Measurements from ENCODE around the gene ST6GALNAC5. TPM values are rescaled to one million over a fixed set of nuclear protein-coding genes. Genes with fewer than 3 reads are reported as not detected.

ST6GALNAC5 gene
- total RNA-seq, 3 donors from 2014 or later: 0.48 to 53.4 (median 15.4) TPM

GRCh38 chr1:76949503-76949902 is 82.2 kb downstream of the ST6GALNAC5 start:
- Histone ChIP-seq H3K4me1 (no peaks in the 10 kb centered on the region), H3K4me3 (no peak overlapping the region), H3K27ac (no peak overlapping the region), H3K27me3 (no peaks in the 10 kb centered on the region), H3K36me3 (no peaks in the 10 kb centered on the region), H3K9me3 (no peaks in the 10 kb centered on the region)
- no peak for TF ChIP-seq CTCF (IDR thresholded peaks at IDR 0.05)
- TF ChIP-seq POLR2AphosphoS5 (IDR thresholded peaks at IDR 0.05): no peak
- no peak for TF ChIP-seq POLR2A (IDR thresholded peaks at IDR 0.05)
- intact Hi-C loops (cut with DNase I; ENCODE audit: low total_unique reads): no loop called here
- no peak for DNase-seq (ENCODE audit: low spot score in 2 of 2)

DNA sequence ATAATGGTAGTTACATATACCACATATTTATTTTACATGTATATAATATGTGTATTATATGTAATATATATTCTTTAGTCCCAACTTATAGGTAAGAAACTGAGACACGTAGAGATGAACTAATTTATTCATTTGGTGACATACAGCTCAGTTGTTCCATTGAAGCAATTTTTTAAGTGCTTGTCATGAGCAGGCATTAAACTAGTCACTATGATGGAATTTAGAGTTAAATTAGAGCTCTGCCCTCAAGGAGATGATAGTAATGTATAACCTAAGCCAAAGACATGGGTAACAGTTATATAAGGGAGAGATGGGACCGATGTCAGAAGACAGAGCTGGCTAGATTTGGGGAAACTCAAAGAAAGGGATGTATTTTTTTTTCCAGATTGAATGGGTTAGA is 83.0 kb downstream of the ST6GALNAC5 start:
- no peaks in the 10 kb centered on the region for H3K4me1 ChIP-seq
- intact Hi-C loops (cut with DNase I; ENCODE audit: low total_unique reads): no loop called here
- H3K9me3 ChIP-seq: no peaks in the 10 kb centered on the region
- no peaks in the 10 kb centered on the region for H3K27me3 ChIP-seq
- no peaks in the 10 kb centered on the region for H3K36me3 ChIP-seq
- H3K4me3 ChIP-seq: no peak overlapping the region
- no peak for TF ChIP-seq POLR2AphosphoS5 (IDR thresholded peaks at IDR 0.05)
- H3K27ac ChIP-seq: no peak overlapping the region
- DNase-seq (ENCODE audit: low spot score in 2 of 2): no peak

DNA sequence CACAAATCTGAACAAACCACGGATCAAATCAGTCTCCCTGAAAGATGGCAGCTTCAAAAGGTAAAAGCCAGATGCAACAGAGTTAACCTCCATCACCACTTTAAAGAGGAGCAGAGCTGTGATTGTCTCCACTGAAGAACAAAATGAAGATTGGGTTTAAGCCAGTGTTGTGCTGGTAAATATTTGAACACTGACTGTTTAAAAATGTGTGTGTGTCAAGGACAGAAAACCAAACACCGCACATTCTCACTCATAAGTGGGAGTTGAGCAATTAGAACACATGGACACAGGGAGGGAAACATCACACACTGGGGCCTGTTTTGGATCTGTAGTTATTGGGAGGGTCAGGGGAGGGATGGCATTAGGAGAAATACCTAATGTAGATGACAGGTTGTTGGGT is 83.9 kb downstream of the ST6GALNAC5 start:
- no peaks in the 10 kb centered on the region for H3K27me3 ChIP-seq
- no peaks in the 10 kb centered on the region for H3K36me3 ChIP-seq
- intact Hi-C loops (cut with DNase I; ENCODE audit: low total_unique reads): no loop called here
- no peak for TF ChIP-seq CTCF (IDR thresholded peaks at IDR 0.05)
- TF ChIP-seq POLR2A (IDR thresholded peaks at IDR 0.05): no peak
- no peak for TF ChIP-seq POLR2AphosphoS5 (IDR thresholded peaks at IDR 0.05)
- H3K27ac ChIP-seq: no peak overlapping the region
- no peak for DNase-seq (ENCODE audit: low spot score in 2 of 2)
- no peaks in the 10 kb centered on the region for H3K4me1 ChIP-seq
- H3K9me3 ChIP-seq: no peaks in the 10 kb centered on the region
- no peak overlapping the region for H3K4me3 ChIP-seq

GRCh38 chr1:76955652-76956051 is 88.4 kb downstream of the ST6GALNAC5 start:
- Histone ChIP-seq H3K4me3 (no peak overlapping the region), H3K27ac (no peak overlapping the region), H3K9me3 (no peaks in the 10 kb centered on the region), H3K36me3 (no peaks in the 10 kb centered on the region), H3K4me1 (no peaks in the 10 kb centered on the region), H3K27me3 (no peaks in the 10 kb centered on the region)
- intact Hi-C loops (cut with DNase I; ENCODE audit: low total_unique reads): no loop called here
- TF ChIP-seq POLR2AphosphoS5 (IDR thresholded peaks at IDR 0.05) (no peak), CTCF (IDR thresholded peaks at IDR 0.05) (no peak), POLR2A (IDR thresholded peaks at IDR 0.05) (no peak)
- no peak for DNase-seq (ENCODE audit: low spot score in 2 of 2)

DNA sequence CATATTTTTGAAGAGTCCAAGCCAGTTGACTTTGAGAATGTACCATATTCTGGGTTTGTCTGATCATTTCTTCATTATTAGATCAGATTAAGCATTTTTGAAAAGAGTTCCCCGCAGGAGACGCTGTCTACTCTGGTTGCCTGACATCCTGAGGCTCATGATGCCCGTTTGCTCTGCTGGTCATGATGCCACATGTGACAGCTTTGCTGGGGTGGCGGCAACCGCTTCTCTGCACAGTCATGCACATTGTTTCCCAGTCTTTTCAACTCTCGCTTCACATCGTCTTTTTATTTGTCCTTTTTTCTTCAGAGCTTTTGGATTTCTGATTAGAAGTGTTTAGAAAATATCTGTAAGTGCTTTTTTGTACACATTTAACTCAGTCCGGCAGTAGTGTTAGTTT is 90.7 kb downstream of the ST6GALNAC5 start:
- intact Hi-C loops (cut with DNase I; ENCODE audit: low total_unique reads): no loop called here
- H3K4me1 ChIP-seq: no peaks in the 10 kb centered on the region
- no peaks in the 10 kb centered on the region for H3K9me3 ChIP-seq
- no peak for DNase-seq (ENCODE audit: low spot score in 2 of 2)
- H3K36me3 ChIP-seq: no peaks in the 10 kb centered on the region
- no peaks in the 10 kb centered on the region for H3K27me3 ChIP-seq
- no peak overlapping the region for H3K27ac ChIP-seq
- TF ChIP-seq CTCF (IDR thresholded peaks at IDR 0.05) (no peak), POLR2AphosphoS5 (IDR thresholded peaks at IDR 0.05) (no peak), POLR2A (IDR thresholded peaks at IDR 0.05) (no peak)
- H3K4me3 ChIP-seq: no peak overlapping the region

GRCh38 chr1:76958828-76959227 is 91.5 kb downstream of the ST6GALNAC5 start:
- no peak overlapping the region for H3K27ac ChIP-seq
- TF ChIP-seq POLR2A (IDR thresholded peaks at IDR 0.05): no peak
- TF ChIP-seq POLR2AphosphoS5 (IDR thresholded peaks at IDR 0.05): no peak
- no peak for TF ChIP-seq CTCF (IDR thresholded peaks at IDR 0.05)
- no peak overlapping the region for H3K4me3 ChIP-seq
- H3K36me3 ChIP-seq: no peaks in the 10 kb centered on the region
- no peak for DNase-seq (ENCODE audit: low spot score in 2 of 2)
- no peaks in the 10 kb centered on the region for H3K4me1 ChIP-seq
- H3K27me3 ChIP-seq: no peaks in the 10 kb centered on the region
- intact Hi-C loops (cut with DNase I; ENCODE audit: low total_unique reads): no loop called here
- peaks cover 0 to 3% of the 10 kb centered on the region in 2 donors for H3K9me3 ChIP-seq

All from breast epithelium (tissue), 4 donors.